Measurements from ENCODE around the gene WDHD1. TPM values are rescaled to one million over a fixed set of nuclear protein-coding genes. Genes with fewer than 3 reads are reported as not detected.
"Not testable (repeated sequence)": the region's sequence is repeated elsewhere in the genome, so short reads cannot be mapped to it uniquely, and the experiment has no call there.

WDHD1 gene
- 7.9 TPM for polyA plus RNA-seq (ENCODE audit: insufficient read length)

GRCh38 chr14:55026793-55027561 is at the start of gene WDHD1, which contains the start of gene SOCS4:
TSS of gene WDHD1 (minus strand) at chr14:55027099. CDS start at chr14:55026787, 312 bp downstream.
TSS of gene SOCS4 (plus strand) at chr14:55027236. CDS start at chr14:55043042, 15,806 bp downstream.
- peak; percentile 95 for DNase-seq

GRCh38 chr14:55075628-55076175 is 48.8 kb upstream of the WDHD1 start:
- DNase-seq, result no peak

- DNase-seq, result no peak
Observed at GRCh38 chr14:55074662-55075061, 47.8 kb upstream of the WDHD1 start.

- DNase-seq, result no peak
Observed at GRCh38 chr14:55073856-55074255, 47.0 kb upstream of the WDHD1 start.

- DNase-seq, result no peak
Observed at GRCh38 chr14:55071870-55072640, 45.2 kb upstream of the WDHD1 start.

GRCh38 chr14:55070981-55071411 is 44.1 kb upstream of the WDHD1 start:
- DNase-seq, result no peak

- no peak for DNase-seq
Observed at GRCh38 chr14:55066223-55066622, 39.3 kb upstream of the WDHD1 start.

- no peak for DNase-seq
Observed at GRCh38 chr14:55065411-55065810, 38.5 kb upstream of the WDHD1 start.

- not testable (repeated sequence) for DNase-seq
Observed at GRCh38 chr14:55064896-55065295, 38.0 kb upstream of the WDHD1 start.

- DNase-seq, result no peak
Observed at GRCh38 chr14:55062517-55063351, 35.8 kb upstream of the WDHD1 start.

- DNase-seq, result no peak
Observed at GRCh38 chr14:55059333-55059732, 32.4 kb upstream of the WDHD1 start.

GRCh38 chr14:55057919-55058318 is 31.0 kb upstream of the WDHD1 start:
- DNase-seq, result no peak

GRCh38 chr14:55054098-55054497 is 27.2 kb upstream of the WDHD1 start:
- DNase-seq, result no peak

GRCh38 chr14:55053500-55053899 is 26.6 kb upstream of the WDHD1 start:
- DNase-seq, result no peak

GRCh38 chr14:55053018-55053417 is 26.1 kb upstream of the WDHD1 start:
- no peak for DNase-seq

GRCh38 chr14:55052269-55052930 is 25.5 kb upstream of the WDHD1 start:
- DNase-seq, result no peak

GRCh38 chr14:55051423-55052268 is 24.7 kb upstream of the WDHD1 start, which contains the start of gene MAPK1IP1L:
TSS of gene MAPK1IP1L (plus strand) at chr14:55051647. CDS start at chr14:55061684, 10,037 bp downstream.
- peak; percentile 96 for DNase-seq

GRCh38 chr14:55051165-55051422 is 24.2 kb upstream of the WDHD1 start:
- DNase-seq, result no peak

GRCh38 chr14:55048900-55049436 is 22.1 kb upstream of the WDHD1 start:
- no peak for DNase-seq

- no peak for DNase-seq
Observed at GRCh38 chr14:55047301-55048053, 20.6 kb upstream of the WDHD1 start.
